ENCODE data around the gene PDE4B.

The PDE4B gene

GRCh38 chr1:66143651-66144050 lies 351.0 kb downstream of the PDE4B start:
- no peak for DNase-seq

- no peak for DNase-seq
Observed at GRCh38 chr1:66147226-66147835, 354.6 kb downstream of the PDE4B start.

- DNase-seq: no peak
Observed at GRCh38 chr1:66152034-66152433, 359.3 kb downstream of the PDE4B start.

- no peak for DNase-seq
Observed at GRCh38 chr1:66154394-66154793, 361.7 kb downstream of the PDE4B start.

GRCh38 chr1:66156144-66156543 lies 363.4 kb downstream of the PDE4B start:
- DNase-seq: no peak

- DNase-seq: no peak
Observed at GRCh38 chr1:66159800-66160199, 367.1 kb downstream of the PDE4B start.

- DNase-seq: no peak
Observed at GRCh38 chr1:66160719-66161118, 368.0 kb downstream of the PDE4B start.

- no peak for DNase-seq
Observed at GRCh38 chr1:66166753-66167152, 374.1 kb downstream of the PDE4B start.

- DNase-seq: no peak
Observed at GRCh38 chr1:66167267-66167666, 374.6 kb downstream of the PDE4B start.

- DNase-seq: no peak
Observed at GRCh38 chr1:66168467-66168887, 375.8 kb downstream of the PDE4B start.

GRCh38 chr1:66168948-66169671 lies 376.4 kb downstream of the PDE4B start:
- no peak for DNase-seq

- DNase-seq: no peak
Observed at GRCh38 chr1:66172272-66172671, 379.6 kb downstream of the PDE4B start.

GRCh38 chr1:66175098-66175497 lies 382.4 kb downstream of the PDE4B start:
- DNase-seq: no peak

- DNase-seq: no peak
Observed at GRCh38 chr1:66175581-66175980, 382.9 kb downstream of the PDE4B start.

- DNase-seq: no peak
Observed at GRCh38 chr1:66176012-66176715, 383.5 kb downstream of the PDE4B start.

GRCh38 chr1:66176832-66177231 lies 384.1 kb downstream of the PDE4B start:
- no peak for DNase-seq

GRCh38 chr1:66177510-66177909 lies 384.8 kb downstream of the PDE4B start:
- no peak for DNase-seq

- DNase-seq: no peak
Observed at GRCh38 chr1:66182026-66182425, 389.3 kb downstream of the PDE4B start.

GRCh38 chr1:66182551-66183178 lies 390.0 kb downstream of the PDE4B start:
- no peak for DNase-seq

- DNase-seq: no peak
Observed at GRCh38 chr1:66183400-66183799, 390.7 kb downstream of the PDE4B start.

GRCh38 chr1:66197120-66197519 lies 404.4 kb downstream of the PDE4B start:
- no peak for DNase-seq

GRCh38 chr1:66197785-66198184 lies 405.1 kb downstream of the PDE4B start:
- DNase-seq: no peak

GRCh38 chr1:66206563-66207144 lies 414.0 kb downstream of the PDE4B start:
- DNase-seq: no peak
